T-helper 2 cell treated with Interferon-gamma antibody and Interleukin-4, amounts not matched to agents 5 μg/mL and 100 μg/mL, for 36 hours (primary cell): ENCODE results near the gene LRRC7.

ENCODE experiments used
- DNase-seq: peaks from one replicate; pipeline ENCODE4 v3.0.0; 2021; ENCODE audit warnings: low spot score
- H3K27ac Mint-ChIP-seq: one replicate; pipeline ENCODE4 v1.8.0; 2021; ENCODE audit warnings: mild to moderate bottlenecking, mixed read lengths
- H3K27me3 Mint-ChIP-seq: one replicate; pipeline ENCODE4 v1.8.0; 2021; ENCODE audit warnings: low read depth, mixed read lengths
- H3K36me3 Mint-ChIP-seq: one replicate; pipeline ENCODE4 v1.8.0; 2021; ENCODE audit warnings: low read depth, mixed read lengths
- H3K4me1 Mint-ChIP-seq: one replicate; pipeline ENCODE4 v1.8.0; 2021; ENCODE audit warnings: low read depth, mixed read lengths
- H3K4me3 Mint-ChIP-seq: one replicate; pipeline ENCODE4 v1.8.0; 2022; ENCODE audit warnings: mild to moderate bottlenecking, moderate library complexity, mixed read lengths
- H3K9me3 Mint-ChIP-seq: one replicate; pipeline ENCODE4 v1.8.0; 2021; ENCODE audit warnings: mixed read lengths

The LRRC7 gene

GRCh38 chr1:69567652-69568420 lies at the start of gene LRRC7:
LRRC7 (plus strand) TSS chr1:69567922; CDS start chr1:69568640, 718 bp downstream.
- H3K9me3 Mint-ChIP-seq, result no peaks in the 10 kb centered on the region
- H3K4me3 Mint-ChIP-seq, result peak within 1 kb of the TSS; percentile 68
- DNase-seq, result no peak
- peaks cover 48% of the 10 kb centered on the region for H3K27me3 Mint-ChIP-seq
- H3K27ac Mint-ChIP-seq, result peak within 1 kb of the TSS; percentile 1
- no peaks in the 10 kb centered on the region for H3K36me3 Mint-ChIP-seq
- H3K4me1 Mint-ChIP-seq, result peaks cover 8% of the 10 kb centered on the region

DNA sequence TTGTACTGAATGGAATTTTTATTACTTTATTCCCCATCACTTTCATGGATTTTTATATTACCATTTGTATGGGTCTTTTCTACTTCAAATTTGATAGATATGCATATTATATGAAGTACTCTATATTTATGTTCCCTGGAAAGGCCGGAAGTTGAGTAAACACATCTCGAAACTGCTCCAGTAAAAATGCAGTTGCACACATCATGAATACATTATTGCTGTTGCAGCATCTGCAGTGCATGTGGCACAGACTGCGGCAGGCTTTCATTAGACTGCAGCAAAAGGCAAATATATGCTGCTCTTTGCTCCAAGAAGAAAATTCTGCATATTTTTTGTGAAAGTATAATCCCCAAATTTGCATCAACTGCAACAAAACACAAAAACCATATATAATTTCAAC lies 48.7 kb upstream of the LRRC7 start:
- H3K36me3 Mint-ChIP-seq, result no peaks in the 10 kb centered on the region
- no peak for DNase-seq
- H3K9me3 Mint-ChIP-seq, result no peaks in the 10 kb centered on the region
- no peaks in the 10 kb centered on the region for H3K4me1 Mint-ChIP-seq
- no peak overlapping the region for H3K4me3 Mint-ChIP-seq
- no peak overlapping the region for H3K27ac Mint-ChIP-seq
- no peaks in the 10 kb centered on the region for H3K27me3 Mint-ChIP-seq

DNA sequence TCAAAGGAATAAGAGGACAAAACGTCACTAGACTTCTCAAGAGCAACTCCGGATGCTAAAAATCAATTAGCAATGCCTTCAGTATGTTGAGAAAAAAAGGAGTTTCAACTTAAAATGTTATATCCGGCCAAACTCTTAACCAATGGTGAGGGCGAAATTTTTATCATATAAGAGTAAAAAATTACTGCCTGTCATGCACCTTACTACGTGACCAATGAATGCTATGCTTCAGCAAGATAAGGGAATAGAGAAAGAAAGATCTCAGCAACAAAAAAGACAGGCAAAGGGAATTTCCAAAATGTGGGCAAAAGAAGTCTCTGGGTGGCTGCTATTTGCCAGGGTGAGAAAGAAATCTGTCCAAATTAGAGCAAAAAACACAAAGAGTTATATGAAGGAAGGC lies 47.4 kb upstream of the LRRC7 start:
- H3K27me3 Mint-ChIP-seq, result no peaks in the 10 kb centered on the region
- no peak for DNase-seq
- H3K4me1 Mint-ChIP-seq, result no peaks in the 10 kb centered on the region
- H3K4me3 Mint-ChIP-seq, result no peak overlapping the region
- no peaks in the 10 kb centered on the region for H3K36me3 Mint-ChIP-seq
- no peak overlapping the region for H3K27ac Mint-ChIP-seq
- H3K9me3 Mint-ChIP-seq, result no peaks in the 10 kb centered on the region

- DNase-seq, result no peak
- no peak overlapping the region for H3K4me3 Mint-ChIP-seq
- H3K9me3 Mint-ChIP-seq, result no peaks in the 10 kb centered on the region
- H3K27ac Mint-ChIP-seq, result no peak overlapping the region
- no peaks in the 10 kb centered on the region for H3K36me3 Mint-ChIP-seq
- H3K4me1 Mint-ChIP-seq, result no peaks in the 10 kb centered on the region
- H3K27me3 Mint-ChIP-seq, result no peaks in the 10 kb centered on the region
These were observed 44.7 kb upstream of the LRRC7 start for GRCh38 chr1:69523032-69523431.

DNA sequence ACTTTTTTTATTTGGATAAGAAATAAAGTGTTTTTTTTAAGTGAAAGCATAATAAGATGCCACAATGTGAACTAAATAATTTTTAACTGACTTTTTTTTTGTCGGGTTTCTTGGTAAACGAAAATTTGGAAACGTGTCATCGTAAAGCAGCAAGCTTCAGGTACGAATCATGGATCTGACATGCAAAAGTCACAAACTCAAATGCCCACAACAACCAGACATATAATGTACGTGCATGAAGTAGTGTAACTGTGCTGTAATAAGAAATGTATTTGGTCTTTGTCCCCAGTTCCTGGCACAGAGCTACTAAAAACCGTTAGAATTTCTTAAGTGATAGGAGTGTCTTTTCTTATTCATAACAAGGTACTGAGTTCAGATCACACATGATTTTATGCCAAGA lies 44.3 kb upstream of the LRRC7 start:
- H3K27me3 Mint-ChIP-seq, result no peaks in the 10 kb centered on the region
- no peaks in the 10 kb centered on the region for H3K9me3 Mint-ChIP-seq
- H3K4me1 Mint-ChIP-seq, result no peaks in the 10 kb centered on the region
- no peak for DNase-seq
- H3K36me3 Mint-ChIP-seq, result no peaks in the 10 kb centered on the region
- no peak overlapping the region for H3K4me3 Mint-ChIP-seq
- H3K27ac Mint-ChIP-seq, result no peak overlapping the region

- Mint-ChIP-seq H3K27me3 (no peaks in the 10 kb centered on the region), H3K27ac (no peak overlapping the region), H3K4me1 (no peaks in the 10 kb centered on the region), H3K36me3 (no peaks in the 10 kb centered on the region), H3K9me3 (no peaks in the 10 kb centered on the region), H3K4me3 (no peak overlapping the region)
- DNase-seq, result no peak
These were observed 43.7 kb upstream of the LRRC7 start for GRCh38 chr1:69524015-69524414.

DNA sequence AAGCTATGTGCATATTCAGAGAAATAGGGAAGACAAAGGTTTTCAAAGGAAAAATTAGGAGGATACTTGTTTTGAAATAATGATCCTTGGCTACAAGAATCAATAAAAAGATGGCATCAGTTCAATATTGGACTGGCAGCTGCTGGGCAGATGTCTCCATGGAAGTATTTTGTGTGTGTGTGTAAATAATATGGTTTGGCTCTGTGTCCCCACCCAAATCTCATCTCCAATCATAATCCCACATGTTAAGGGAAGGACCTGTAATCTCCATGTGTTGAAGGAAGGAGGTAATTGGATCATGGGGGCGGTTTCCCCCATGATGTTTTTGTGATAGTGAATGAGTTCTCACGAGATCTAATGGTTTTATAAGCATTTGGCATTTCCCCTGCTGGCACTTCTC lies 40.4 kb upstream of the LRRC7 start:
- H3K4me3 Mint-ChIP-seq, result no peak overlapping the region
- no peaks in the 10 kb centered on the region for H3K4me1 Mint-ChIP-seq
- no peaks in the 10 kb centered on the region for H3K36me3 Mint-ChIP-seq
- DNase-seq, result no peak
- H3K9me3 Mint-ChIP-seq, result no peaks in the 10 kb centered on the region
- H3K27ac Mint-ChIP-seq, result no peak overlapping the region
- no peaks in the 10 kb centered on the region for H3K27me3 Mint-ChIP-seq

- Mint-ChIP-seq H3K4me3 (no peak overlapping the region), H3K27me3 (no peaks in the 10 kb centered on the region), H3K27ac (no peak overlapping the region), H3K36me3 (no peaks in the 10 kb centered on the region), H3K9me3 (peaks cover 4% of the 10 kb centered on the region), H3K4me1 (no peaks in the 10 kb centered on the region)
- DNase-seq, result no peak
These were observed 39.3 kb upstream of the LRRC7 start for GRCh38 chr1:69528376-69528775.

- Mint-ChIP-seq H3K4me1 (no peaks in the 10 kb centered on the region), H3K27ac (no peak overlapping the region), H3K27me3 (no peaks in the 10 kb centered on the region), H3K4me3 (no peak overlapping the region), H3K36me3 (no peaks in the 10 kb centered on the region), H3K9me3 (peaks cover 4% of the 10 kb centered on the region)
- no peak for DNase-seq
These were observed 34.4 kb upstream of the LRRC7 start for GRCh38 chr1:69533343-69533742.

DNA sequence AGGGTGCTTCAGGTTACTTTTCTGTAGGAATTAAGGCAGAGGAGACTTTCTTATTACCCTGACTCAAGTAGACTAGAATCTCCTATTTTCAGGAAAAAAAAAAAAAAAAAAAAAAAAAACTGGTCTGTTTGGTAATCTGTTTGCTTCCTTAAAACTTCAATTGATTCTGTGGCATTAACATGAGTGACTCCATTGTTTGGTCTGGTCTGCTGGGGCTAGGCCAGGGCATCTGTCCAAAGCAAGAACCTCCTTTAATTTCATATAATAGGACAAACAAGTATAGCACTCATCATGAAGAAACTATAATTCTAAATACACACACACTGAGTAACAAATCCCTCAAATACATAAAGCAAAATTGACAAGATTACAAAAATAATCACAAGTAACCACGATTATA lies 32.9 kb upstream of the LRRC7 start:
- H3K4me1 Mint-ChIP-seq, result no peaks in the 10 kb centered on the region
- no peak overlapping the region for H3K4me3 Mint-ChIP-seq
- DNase-seq, result no peak
- H3K27ac Mint-ChIP-seq, result no peak overlapping the region
- H3K27me3 Mint-ChIP-seq, result no peaks in the 10 kb centered on the region
- H3K36me3 Mint-ChIP-seq, result no peaks in the 10 kb centered on the region
- peaks cover 10% of the 10 kb centered on the region for H3K9me3 Mint-ChIP-seq

- H3K27ac Mint-ChIP-seq, result no peak overlapping the region
- no peak for DNase-seq
- H3K36me3 Mint-ChIP-seq, result no peaks in the 10 kb centered on the region
- H3K27me3 Mint-ChIP-seq, result no peaks in the 10 kb centered on the region
- no peaks in the 10 kb centered on the region for H3K4me1 Mint-ChIP-seq
- H3K4me3 Mint-ChIP-seq, result no peak overlapping the region
- H3K9me3 Mint-ChIP-seq, result peaks cover 10% of the 10 kb centered on the region
These were observed 32.2 kb upstream of the LRRC7 start for GRCh38 chr1:69535490-69535889.

DNA sequence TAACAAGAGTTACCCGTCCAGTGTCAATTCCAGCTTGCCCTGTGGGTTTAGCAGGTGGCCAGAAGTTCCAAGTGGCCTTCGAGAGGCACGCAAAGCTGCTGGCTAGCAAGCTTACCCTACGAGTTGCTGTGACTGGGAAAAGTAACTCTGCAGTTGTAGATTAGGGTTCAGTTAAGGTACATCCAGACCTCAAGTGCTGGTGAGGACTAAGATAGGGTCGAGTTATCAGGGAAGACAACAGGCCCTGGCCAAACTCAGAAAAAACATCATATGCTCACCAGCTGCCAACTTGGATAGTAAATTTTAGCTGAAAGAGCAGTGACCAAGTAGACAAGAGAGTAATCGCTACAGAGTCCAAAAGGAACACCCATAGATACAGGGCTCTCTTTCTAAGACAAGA lies 27.7 kb upstream of the LRRC7 start:
- no peak overlapping the region for H3K27ac Mint-ChIP-seq
- H3K4me3 Mint-ChIP-seq, result no peak overlapping the region
- peaks cover 11% of the 10 kb centered on the region for H3K9me3 Mint-ChIP-seq
- no peaks in the 10 kb centered on the region for H3K4me1 Mint-ChIP-seq
- no peak for DNase-seq
- H3K27me3 Mint-ChIP-seq, result no peaks in the 10 kb centered on the region
- H3K36me3 Mint-ChIP-seq, result no peaks in the 10 kb centered on the region

- no peak for DNase-seq
- Mint-ChIP-seq H3K27ac (no peak overlapping the region), H3K4me3 (no peak overlapping the region), H3K36me3 (no peaks in the 10 kb centered on the region), H3K4me1 (no peaks in the 10 kb centered on the region), H3K9me3 (no peaks in the 10 kb centered on the region), H3K27me3 (no peaks in the 10 kb centered on the region)
These were observed 16.0 kb upstream of the LRRC7 start for GRCh38 chr1:69551476-69552324.

GRCh38 chr1:69553726-69554125 lies 14.0 kb upstream of the LRRC7 start:
- no peak overlapping the region for H3K4me3 Mint-ChIP-seq
- DNase-seq, result no peak
- H3K27me3 Mint-ChIP-seq, result no peaks in the 10 kb centered on the region
- H3K27ac Mint-ChIP-seq, result no peak overlapping the region
- H3K4me1 Mint-ChIP-seq, result no peaks in the 10 kb centered on the region
- H3K36me3 Mint-ChIP-seq, result no peaks in the 10 kb centered on the region
- no peaks in the 10 kb centered on the region for H3K9me3 Mint-ChIP-seq
